Thoracic aorta (tissue), 2 donors: ENCODE data around the gene GSG1L. TPM values are rescaled to one million over a fixed set of nuclear protein-coding genes. Genes with fewer than 3 reads are reported as not detected.
A peak's percentile ranks its signal among the peaks of the same experiment; 100 is the strongest.

Experiments used
- ATAC-seq: fragments of 150-250 bp; one replicate; pipeline ENCODE4 v1.8.0; 2017; ENCODE audit warnings: low read depth; ENCODE audit not compliant: insufficient number of reproducible peaks, low FRiP score
- DNase-seq: peaks from one replicate; pipeline ENCODE4 v3.0.0-alpha.2; 2020; ENCODE audit warnings: low spot score
- H3K27ac ChIP-seq, 2 donors: fragments of 200-600 bp; sonication (generic); 1 replicate in 1 of 2; 2 replicates in 1 of 2; pipeline ENCODE4 v1.5.1; 2016; ENCODE audit warnings: mild to moderate bottlenecking in 2 of 2, moderate library complexity in 2 of 2
- H3K27me3 ChIP-seq: fragments of 200-600 bp; sonication (generic); replicated peaks from 2 replicates; pipeline ENCODE4 v1.6.0; 2016; ENCODE audit warnings: mild to moderate bottlenecking; ENCODE audit not compliant: insufficient read depth
- H3K36me3 ChIP-seq: fragments of 200-600 bp; sonication (generic); one replicate; pipeline ENCODE4 v1.5.1; 2016
- H3K4me1 ChIP-seq, 2 donors: fragments of 200-600 bp; sonication (generic); 1 replicate in 1 of 2; 2 replicates in 1 of 2; pipeline versions ENCODE4 v1.5.1 to v1.6.0; 2016; ENCODE audit warnings: low read depth in 2 of 2, mild to moderate bottlenecking in 1 of 2; ENCODE audit not compliant: control insufficient read depth in 1 of 2
- H3K4me3 ChIP-seq: fragments of 200-600 bp; sonication (generic); 2 replicates; pipeline ENCODE4 v1.5.1; 2016; ENCODE audit warnings: mild to moderate bottlenecking
- H3K9me3 ChIP-seq: fragments of 200-600 bp; sonication (generic); 2 replicates; pipeline ENCODE4 v1.5.1; 2016
- total RNA-seq, 2 donors: library from RNA; depleted of rRNA; stranded (reverse); fragments of >200 nt; gene quantifications; one replicate each; pipeline versions ENCODE4 v1.1.0 to v1.2.3, GENCODE V29; 2016
- TF ChIP-seq, protein P1 (sequence below): fragments of 200-600 bp; sonication (generic); IDR thresholded peaks from one replicate; pipeline ENCODE4 v1.5.1; 2019; ENCODE audit warnings: antibody characterized with exemption

GSG1L gene
- total RNA-seq, 2 donors from 2014 or later = 5.3 to 5.9 TPM

DNA sequence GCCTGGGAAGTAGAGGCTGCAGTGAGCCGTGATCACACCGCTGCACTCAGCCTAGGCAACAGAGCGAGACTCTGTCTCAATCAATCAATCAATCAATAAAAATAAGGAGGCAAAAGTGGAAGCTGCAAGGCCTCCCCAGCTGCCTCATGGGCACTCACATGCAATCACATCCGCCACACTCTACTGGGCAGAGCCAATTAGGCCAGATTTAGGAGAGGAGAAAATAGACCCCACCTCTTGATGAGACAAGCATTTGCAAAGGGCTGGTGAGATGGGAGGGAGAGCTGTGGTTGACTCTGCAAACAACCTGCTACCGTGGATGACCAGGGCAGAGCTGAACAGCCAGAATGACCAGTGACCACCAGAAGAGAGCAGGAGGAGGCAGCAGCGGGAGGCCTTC is 14.7 kb upstream of the GSG1L start:
- Histone ChIP-seq H3K9me3 (no peaks in the 10 kb centered on the region), H3K27ac (no peak overlapping the region), H3K36me3 (no peaks in the 10 kb centered on the region), H3K4me1 (no peaks in the 10 kb centered on the region), H3K27me3 (no peaks in the 10 kb centered on the region), H3K4me3 (no peak overlapping the region)
- DNase-seq (no peak), ATAC-seq (no peak)
- TF ChIP-seq, protein P1, sequence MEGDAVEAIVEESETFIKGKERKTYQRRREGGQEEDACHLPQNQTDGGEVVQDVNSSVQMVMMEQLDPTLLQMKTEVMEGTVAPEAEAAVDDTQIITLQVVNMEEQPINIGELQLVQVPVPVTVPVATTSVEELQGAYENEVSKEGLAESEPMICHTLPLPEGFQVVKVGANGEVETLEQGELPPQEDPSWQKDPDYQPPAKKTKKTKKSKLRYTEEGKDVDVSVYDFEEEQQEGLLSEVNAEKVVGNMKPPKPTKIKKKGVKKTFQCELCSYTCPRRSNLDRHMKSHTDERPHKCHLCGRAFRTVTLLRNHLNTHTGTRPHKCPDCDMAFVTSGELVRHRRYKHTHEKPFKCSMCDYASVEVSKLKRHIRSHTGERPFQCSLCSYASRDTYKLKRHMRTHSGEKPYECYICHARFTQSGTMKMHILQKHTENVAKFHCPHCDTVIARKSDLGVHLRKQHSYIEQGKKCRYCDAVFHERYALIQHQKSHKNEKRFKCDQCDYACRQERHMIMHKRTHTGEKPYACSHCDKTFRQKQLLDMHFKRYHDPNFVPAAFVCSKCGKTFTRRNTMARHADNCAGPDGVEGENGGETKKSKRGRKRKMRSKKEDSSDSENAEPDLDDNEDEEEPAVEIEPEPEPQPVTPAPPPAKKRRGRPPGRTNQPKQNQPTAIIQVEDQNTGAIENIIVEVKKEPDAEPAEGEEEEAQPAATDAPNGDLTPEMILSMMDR = no peak

DNA sequence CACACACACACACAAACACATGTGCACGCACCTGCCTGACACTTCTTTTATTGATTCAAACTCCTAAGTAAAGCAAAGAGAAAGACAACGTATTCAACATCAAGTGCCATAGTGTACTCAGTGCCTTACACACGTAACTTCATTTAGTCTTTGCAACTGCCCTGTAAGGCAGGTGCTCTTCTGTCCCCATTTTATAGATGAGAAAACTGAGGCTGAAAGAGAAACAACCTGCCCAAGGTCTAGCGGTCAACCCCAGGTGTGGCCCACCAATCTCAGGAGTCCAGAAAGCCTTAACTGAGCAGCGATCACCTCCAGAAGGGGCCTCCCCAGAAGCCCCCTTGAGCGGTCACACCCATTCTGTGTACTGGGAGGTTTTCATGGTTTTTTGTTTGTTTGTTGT is 10.3 kb upstream of the GSG1L start:
- DNase-seq (no peak), ATAC-seq (no peak)
- no peaks in the 10 kb centered on the region for H3K9me3 ChIP-seq
- H3K27me3 ChIP-seq = no peaks in the 10 kb centered on the region
- no peak overlapping the region for H3K4me3 ChIP-seq
- TF ChIP-seq, protein P1 = no peak
- H3K4me1 ChIP-seq = peaks cover 0 to 1% of the 10 kb centered on the region in 2 donors
- no peak overlapping the region for H3K27ac ChIP-seq
- H3K36me3 ChIP-seq = no peaks in the 10 kb centered on the region

DNA sequence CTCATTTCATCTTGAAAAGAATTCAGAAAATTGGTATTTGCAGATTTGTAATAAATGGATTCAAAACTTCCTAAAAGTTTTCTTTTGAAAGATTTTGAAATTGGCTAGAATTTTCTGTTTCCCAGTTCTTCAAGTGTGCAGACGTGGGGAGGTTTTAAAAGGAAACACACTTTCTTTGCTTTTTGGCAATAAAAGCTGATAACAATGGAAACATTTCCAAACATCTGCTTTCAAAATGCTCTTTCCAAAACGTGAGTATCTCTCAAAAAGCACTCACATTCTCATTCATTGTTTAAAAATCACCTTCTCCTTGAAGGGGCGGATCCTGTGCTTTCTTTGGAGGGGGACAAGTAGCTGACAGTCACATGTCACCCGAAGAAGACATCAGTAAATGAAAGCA is 8.6 kb upstream of the GSG1L start:
- H3K4me1 ChIP-seq = peaks cover 0 to 17% of the 10 kb centered on the region in 2 donors
- no peaks in the 10 kb centered on the region for H3K36me3 ChIP-seq
- DNase-seq (no peak), ATAC-seq (no peak)
- H3K27ac ChIP-seq = no peak overlapping the region
- H3K9me3 ChIP-seq = no peaks in the 10 kb centered on the region
- no peaks in the 10 kb centered on the region for H3K27me3 ChIP-seq
- TF ChIP-seq, protein P1 = no peak
- H3K4me3 ChIP-seq = no peak overlapping the region

DNA sequence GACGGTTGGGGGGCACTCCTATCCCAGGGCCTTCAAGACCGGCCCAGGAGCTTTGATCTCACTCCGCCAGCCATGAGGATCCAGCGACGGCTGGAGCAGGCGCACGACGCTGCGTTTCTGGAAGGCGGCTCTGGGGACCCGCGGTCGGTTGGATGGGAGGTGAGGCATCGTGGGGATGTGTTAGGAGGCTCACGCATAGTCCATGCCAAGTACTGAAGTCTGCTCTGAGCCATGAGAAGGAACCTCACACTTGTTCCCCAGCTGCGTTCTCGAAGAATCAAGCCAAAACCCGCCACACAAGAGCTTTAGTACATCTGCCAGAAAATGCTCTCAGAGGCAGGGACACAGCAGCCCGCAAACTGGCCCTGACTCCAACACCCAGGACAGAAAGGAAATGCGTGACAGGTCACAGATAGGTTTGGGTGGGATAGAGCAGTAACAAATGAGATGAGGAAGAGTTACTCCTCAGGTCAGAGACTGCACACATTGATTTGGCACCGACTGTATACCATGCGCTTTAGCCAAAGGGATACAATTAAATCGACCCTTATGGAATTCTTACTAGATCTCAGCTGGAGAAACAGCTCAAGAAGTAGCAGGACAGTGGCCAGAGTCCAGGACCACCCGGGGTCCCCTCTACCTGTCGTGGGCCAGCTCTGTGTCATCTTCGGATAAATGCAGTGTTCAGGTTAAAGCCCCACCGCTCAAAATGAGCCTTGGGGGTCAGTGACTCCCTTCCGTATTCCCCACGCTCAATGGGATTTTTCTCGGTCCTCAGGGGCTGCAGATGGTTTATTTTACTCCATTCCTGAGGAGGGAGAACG is 6.7 kb upstream of the GSG1L start:
- DNase-seq = no peak
- TF ChIP-seq, protein P1 = no peak
- no peak for ATAC-seq

DNA sequence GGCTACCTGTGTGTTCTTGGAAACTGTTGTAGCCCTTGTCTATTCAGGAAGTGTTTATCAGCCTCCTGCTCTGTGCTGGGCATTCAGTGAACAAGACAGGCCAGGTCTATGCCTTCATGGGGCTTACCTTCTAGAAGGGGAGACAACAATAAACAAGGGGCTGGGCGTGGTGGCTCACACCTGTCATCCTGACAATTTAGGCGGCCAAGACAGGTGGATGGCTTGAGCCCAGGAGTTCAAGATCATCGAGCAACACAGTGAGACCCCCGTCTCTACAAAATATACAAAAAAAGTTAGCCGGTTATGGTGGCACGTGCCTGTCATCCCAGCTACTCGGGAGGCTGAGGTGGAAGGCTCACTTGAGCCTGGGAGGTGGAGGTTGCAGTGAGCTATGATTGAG is 5.5 kb upstream of the GSG1L start:
- ATAC-seq (no peak), DNase-seq (no peak)
- peak overlapping the region; percentile 37 to 41 for H3K27ac ChIP-seq
- H3K9me3 ChIP-seq = no peaks in the 10 kb centered on the region
- H3K36me3 ChIP-seq = no peaks in the 10 kb centered on the region
- H3K4me3 ChIP-seq = no peak overlapping the region
- TF ChIP-seq, protein P1 = no peak
- peaks cover 0 to 20% of the 10 kb centered on the region in 2 donors for H3K4me1 ChIP-seq
- no peaks in the 10 kb centered on the region for H3K27me3 ChIP-seq

More for the DNA sequence above, 6.7 kb upstream of the GSG1L start:
- Histone ChIP-seq H3K4me3 (no peak overlapping the region), H3K36me3 (no peaks in the 10 kb centered on the region), H3K9me3 (no peaks in the 10 kb centered on the region), H3K27ac (no peak overlapping the region), H3K4me1 (peaks cover 0 to 17% of the 10 kb centered on the region in 2 donors), H3K27me3 (no peaks in the 10 kb centered on the region)
